DOHH2 (cell line): ENCODE data around the gene KLF9.
A peak's percentile ranks its signal among the peaks of the same experiment; 100 is the strongest.

Source experiments
- H3F3A ChIP-seq: fragments of 200-600 bp; sonication (generic), shearing (Covaris generic); 2 replicates; pipeline ENCODE4 v1.6.0; 2016; ENCODE audit warnings: antibody characterized with exemption, mild to moderate bottlenecking; ENCODE audit not compliant: control insufficient read depth, insufficient read depth
- H3K27ac ChIP-seq: fragments of 200-600 bp; sonication (generic); 2 replicates; pipeline ENCODE4 v1.5.1; 2014; ENCODE audit warnings: low read depth, mild to moderate bottlenecking, low read length, moderate library complexity
- H3K27me3 ChIP-seq: fragments of 200-600 bp; sonication (generic); 2 replicates; pipeline ENCODE4 v1.6.1; 2014; ENCODE audit warnings: mild to moderate bottlenecking, low read length, mixed read lengths; ENCODE audit not compliant: control insufficient read depth
- H3K36me3 ChIP-seq: fragments of 200-600 bp; sonication (generic); 2 replicates; pipeline ENCODE4 v1.6.1; 2014; ENCODE audit warnings: mild to moderate bottlenecking, low read length, moderate library complexity, mixed read lengths; ENCODE audit not compliant: control insufficient read depth
- H3K4me1 ChIP-seq: fragments of 200-600 bp; sonication (generic); 2 replicates; pipeline ENCODE4 v1.6.1; 2014; ENCODE audit warnings: mild to moderate bottlenecking, low read length, mixed read lengths; ENCODE audit not compliant: control insufficient read depth
- H3K4me2 ChIP-seq: fragments of 200-600 bp; sonication (generic); 2 replicates; pipeline ENCODE4 v1.6.0; 2014; ENCODE audit warnings: mild to moderate bottlenecking, low read length, moderate library complexity
- H3K4me3 ChIP-seq: fragments of 200-600 bp; sonication (generic); 2 replicates; pipeline ENCODE4 v1.5.1; 2014; ENCODE audit warnings: mild to moderate bottlenecking, low read length, mixed read lengths
- H3K79me2 ChIP-seq: fragments of 200-600 bp; sonication (generic); 2 replicates; pipeline ENCODE4 v1.6.1; 2014; ENCODE audit warnings: mild to moderate bottlenecking, low read length, mixed read lengths; ENCODE audit not compliant: control insufficient read depth
- H3K9me2 ChIP-seq: fragments of 200-600 bp; sonication (generic); replicated peaks from 2 replicates; pipeline ENCODE4 v1.6.1; 2014; ENCODE audit warnings: mild to moderate bottlenecking, low read length, mixed read lengths; ENCODE audit not compliant: control insufficient read depth
- H3K9me3 ChIP-seq: fragments of 200-600 bp; sonication (generic); 2 replicates; pipeline ENCODE4 v1.6.1; 2014; ENCODE audit warnings: antibody characterized with exemption, low read length, mixed read lengths; ENCODE audit not compliant: control insufficient read depth, insufficient read depth
- H4K20me1 ChIP-seq: fragments of 200-600 bp; sonication (generic); 2 replicates; pipeline ENCODE4 v1.6.0; 2014; ENCODE audit warnings: low read depth, mild to moderate bottlenecking, antibody characterized with exemption, low read length, moderate library complexity; ENCODE audit not compliant: control insufficient read depth, insufficient read depth
- CTCF ChIP-seq: fragments of 200-600 bp; sonication (generic); IDR thresholded peaks from one replicate; pipeline ENCODE4 v1.5.1; 2014; ENCODE audit warnings: antibody characterized with exemption, mild to moderate bottlenecking, low read depth, low read length; ENCODE audit not compliant: poor library complexity, severe bottlenecking
- EZH2phosphoT487 ChIP-seq: fragments of 200-600 bp; sonication (generic); IDR thresholded peaks from 2 replicates; pipeline ENCODE4 v1.6.1; 2017; ENCODE audit warnings: borderline replicate concordance, mild to moderate bottlenecking, antibody characterized with exemption, low read length, moderate library complexity, mixed read lengths

Gene KLF9

GRCh38 chr9:70399141-70399540 is 15.3 kb downstream of the KLF9 start:
- Histone ChIP-seq H3K4me2 (no peak overlapping the region), H3K36me3 (no peaks in the 10 kb centered on the region), H3K4me3 (no peak overlapping the region), H4K20me1 (no peaks in the 10 kb centered on the region), H3K4me1 (peaks cover 21% of the 10 kb centered on the region), H3K9me2 (no peaks in the 10 kb centered on the region), H3K27me3 (no peaks in the 10 kb centered on the region), H3F3A (no peaks in the 10 kb centered on the region), H3K9me3 (no peaks in the 10 kb centered on the region), H3K27ac (no peak overlapping the region), H3K79me2 (no peaks in the 10 kb centered on the region)
- TF ChIP-seq EZH2phosphoT487 (no peak), CTCF (no peak)

- Histone ChIP-seq H3F3A (no peaks in the 10 kb centered on the region), H3K27ac (no peak overlapping the region), H3K4me2 (peak overlapping the region; percentile 46), H3K27me3 (no peaks in the 10 kb centered on the region), H3K36me3 (no peaks in the 10 kb centered on the region), H3K79me2 (no peaks in the 10 kb centered on the region), H4K20me1 (no peaks in the 10 kb centered on the region), H3K9me2 (no peaks in the 10 kb centered on the region), H3K4me3 (peak overlapping the region; percentile 41), H3K4me1 (peaks cover 21% of the 10 kb centered on the region), H3K9me3 (no peaks in the 10 kb centered on the region)
- no peak for TF ChIP-seq EZH2phosphoT487
- TF ChIP-seq CTCF, result no peak
Observed at GRCh38 chr9:70398145-70398556, 16.3 kb downstream of the KLF9 start.

- H3F3A ChIP-seq, result no peaks in the 10 kb centered on the region
- TF ChIP-seq CTCF (no peak), EZH2phosphoT487 (no peak)
- H3K79me2 ChIP-seq, result no peaks in the 10 kb centered on the region
- no peaks in the 10 kb centered on the region for H4K20me1 ChIP-seq
- peaks cover 6% of the 10 kb centered on the region for H3K27me3 ChIP-seq
- H3K4me1 ChIP-seq, result peaks cover 21% of the 10 kb centered on the region
- H3K4me3 ChIP-seq, result no peak overlapping the region
- no peaks in the 10 kb centered on the region for H3K36me3 ChIP-seq
- no peak overlapping the region for H3K4me2 ChIP-seq
- H3K27ac ChIP-seq, result no peak overlapping the region
- H3K9me2 ChIP-seq, result no peaks in the 10 kb centered on the region
- no peaks in the 10 kb centered on the region for H3K9me3 ChIP-seq
Observed at GRCh38 chr9:70395652-70396051, 18.8 kb downstream of the KLF9 start.

GRCh38 chr9:70392850-70393249 is 21.6 kb downstream of the KLF9 start:
- Histone ChIP-seq H3K79me2 (no peaks in the 10 kb centered on the region), H4K20me1 (no peaks in the 10 kb centered on the region)
- no peak for TF ChIP-seq CTCF
- no peak for TF ChIP-seq EZH2phosphoT487

More at GRCh38 chr9:70392850-70393249, 21.6 kb downstream of the KLF9 start:
- Histone ChIP-seq H3K4me3 (no peak overlapping the region), H3F3A (no peaks in the 10 kb centered on the region), H3K9me3 (no peaks in the 10 kb centered on the region), H3K4me2 (no peak overlapping the region), H3K27ac (no peak overlapping the region), H3K27me3 (peaks cover 9% of the 10 kb centered on the region), H3K36me3 (no peaks in the 10 kb centered on the region), H3K9me2 (no peaks in the 10 kb centered on the region), H3K4me1 (peaks cover 10% of the 10 kb centered on the region)
